RPMI8226 (cell line): ENCODE measurements around the gene TMEM254.
"Not testable (repeated sequence)": the region's sequence is repeated elsewhere in the genome, so short reads cannot be mapped to it uniquely, and the experiment has no call there.

Source experiments
- DNase-seq: peaks from one replicate; pipeline ENCODE4 v3.0.0-alpha.2; 2015

TMEM254 gene

DNA sequence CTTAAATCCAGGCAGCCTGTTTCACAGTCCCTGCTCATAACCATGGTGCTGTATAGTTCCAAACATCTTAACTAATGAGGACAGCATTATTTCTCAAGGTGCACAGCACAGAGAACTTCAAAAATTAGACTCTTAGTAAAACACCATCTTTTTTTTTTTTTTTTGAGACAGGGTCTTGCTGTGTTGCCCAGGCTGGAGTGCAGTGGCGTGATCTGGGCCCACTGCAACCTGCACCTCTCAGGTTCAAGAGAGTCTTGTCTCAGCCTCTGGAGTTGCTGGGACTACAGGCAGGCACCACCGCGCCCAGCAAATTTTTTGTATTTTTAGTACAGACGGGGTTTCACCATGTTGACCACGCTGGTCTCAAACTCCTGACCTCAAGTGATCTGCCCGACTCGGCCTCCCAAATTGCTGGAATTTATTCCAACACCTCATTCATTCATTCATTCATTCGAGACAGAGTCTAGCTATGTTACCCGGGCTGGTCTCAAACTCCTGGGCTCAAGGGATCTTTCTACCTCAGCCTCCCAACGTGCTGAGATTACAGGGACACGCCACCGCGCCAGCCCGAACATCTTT lies 507 bp upstream of the TMEM254 start:
- no peak for DNase-seq

DNA sequence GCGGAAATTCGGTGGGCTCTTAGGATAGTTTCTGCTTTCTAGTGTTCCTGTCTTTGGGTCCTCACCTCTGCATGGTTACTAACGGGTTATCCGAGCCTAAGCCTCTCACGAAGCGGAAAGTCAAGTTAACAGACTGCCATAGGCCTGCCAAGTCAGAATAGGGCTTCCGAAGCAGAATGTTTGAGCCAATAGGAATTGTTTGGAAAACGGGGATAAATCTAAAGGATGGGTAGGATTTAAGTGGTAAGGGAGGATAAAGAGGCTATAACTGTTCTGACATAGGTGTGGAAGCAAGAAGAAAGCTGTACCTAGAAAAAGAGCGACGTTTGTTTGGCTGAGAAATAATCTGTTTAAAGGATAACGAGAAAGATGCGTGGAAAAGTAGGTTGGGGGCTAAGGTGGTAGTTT lies 851 bp downstream of the TMEM254 start:
- no peak for DNase-seq

DNA sequence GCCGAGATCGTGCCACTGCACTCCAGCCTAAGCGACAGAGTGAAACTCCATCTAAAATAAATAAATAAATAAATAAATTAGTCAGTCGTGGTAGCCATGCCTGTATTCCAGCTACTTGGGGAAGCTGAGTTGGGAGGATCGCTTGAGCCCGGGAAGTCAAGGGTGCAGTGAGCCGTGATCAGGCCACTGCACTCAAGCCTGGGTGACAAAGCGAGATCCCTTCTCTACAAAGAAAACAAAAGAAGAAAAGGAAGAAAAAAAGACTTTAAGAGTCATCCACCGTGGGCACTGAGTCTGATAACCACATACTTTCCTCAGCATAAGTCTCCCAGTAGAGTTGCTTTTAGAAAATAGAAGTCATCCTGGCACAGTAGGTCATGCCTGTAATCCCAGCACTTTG lies 2.6 kb downstream of the TMEM254 start:
- DNase-seq: no peak

DNA sequence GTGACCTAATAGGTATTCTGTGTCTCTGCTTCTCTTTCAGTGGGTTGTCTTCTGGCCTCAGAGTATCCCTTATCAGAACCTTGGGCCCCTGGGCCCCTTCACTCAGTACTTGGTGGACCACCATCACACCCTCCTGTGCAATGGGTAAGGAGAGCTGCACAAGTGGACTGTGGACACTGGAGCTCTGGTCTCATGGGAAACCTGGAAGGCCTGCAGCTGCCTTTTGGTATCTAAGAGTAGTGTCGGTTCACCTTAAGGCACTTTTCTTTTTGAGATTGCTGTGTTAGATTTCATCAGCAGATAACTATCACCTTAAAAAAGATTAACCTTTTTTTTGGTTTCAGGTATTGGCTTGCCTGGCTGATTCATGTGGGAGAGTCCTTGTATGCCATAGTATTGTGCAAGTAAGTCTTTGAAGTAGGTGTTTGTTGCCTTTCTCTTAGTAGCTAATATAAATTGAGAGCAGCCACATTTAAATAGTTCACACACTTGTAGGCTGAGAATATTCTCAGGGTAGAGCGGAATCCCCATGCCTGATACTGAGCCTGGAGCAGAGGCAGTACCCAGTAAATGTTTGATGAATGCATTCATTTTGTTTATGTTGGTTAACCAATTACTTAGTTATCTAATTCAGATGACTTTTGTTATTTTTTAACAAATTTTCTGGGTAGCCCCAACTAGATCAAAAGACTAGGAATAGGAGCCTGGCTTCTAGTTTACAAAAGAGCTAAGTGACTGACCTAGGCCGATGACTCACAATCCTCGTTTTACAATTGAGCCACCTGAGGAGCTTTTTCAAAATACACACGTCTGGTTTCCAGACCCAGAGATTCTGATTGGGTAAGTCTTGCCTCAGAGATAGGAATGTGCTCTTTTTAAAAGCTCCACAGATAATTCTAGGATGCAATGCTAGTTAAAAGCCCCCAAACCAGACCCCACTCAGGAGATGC lies 3.6 kb downstream of the TMEM254 start:
- DNase-seq: no peak

DNA sequence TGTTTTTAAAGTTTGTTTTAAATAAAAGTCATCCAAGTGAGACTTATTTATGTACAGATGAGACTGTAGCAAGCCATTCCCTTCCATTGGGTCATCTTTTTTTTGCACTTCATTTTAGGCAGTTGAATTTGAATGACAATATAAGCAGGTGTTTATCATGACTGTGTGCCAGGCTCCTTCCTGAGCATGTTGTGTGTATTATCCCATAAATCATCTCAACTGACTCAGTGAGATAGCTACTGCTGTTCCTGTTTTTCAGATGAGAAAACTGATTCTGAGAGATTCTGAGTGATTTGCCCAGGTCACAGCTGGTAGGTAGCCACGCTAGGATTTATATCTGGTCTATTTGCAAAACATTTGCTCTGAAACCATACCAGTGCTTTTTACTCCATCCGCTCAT lies 11.7 kb downstream of the TMEM254 start:
- DNase-seq: no peak

DNA sequence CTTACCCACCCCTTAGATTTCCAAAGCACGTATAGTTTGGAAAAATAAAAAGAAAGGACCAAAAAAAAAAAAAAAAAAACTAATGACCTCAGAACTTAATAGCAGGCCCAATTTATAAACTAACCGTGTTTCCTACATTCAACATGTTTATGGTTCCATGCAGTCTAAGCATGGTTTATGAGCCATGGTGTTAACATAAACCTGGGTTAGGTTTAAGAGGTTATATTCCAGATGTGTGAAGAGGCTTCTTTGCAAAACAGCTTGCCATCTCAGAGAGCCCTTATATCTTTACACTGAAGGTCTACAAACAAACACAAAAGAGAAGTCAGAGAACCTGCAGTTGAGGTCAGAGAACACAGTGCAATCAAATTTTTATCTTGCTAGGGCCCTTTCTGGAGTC lies 15.8 kb downstream of the TMEM254 start:
- no peak for DNase-seq

DNA sequence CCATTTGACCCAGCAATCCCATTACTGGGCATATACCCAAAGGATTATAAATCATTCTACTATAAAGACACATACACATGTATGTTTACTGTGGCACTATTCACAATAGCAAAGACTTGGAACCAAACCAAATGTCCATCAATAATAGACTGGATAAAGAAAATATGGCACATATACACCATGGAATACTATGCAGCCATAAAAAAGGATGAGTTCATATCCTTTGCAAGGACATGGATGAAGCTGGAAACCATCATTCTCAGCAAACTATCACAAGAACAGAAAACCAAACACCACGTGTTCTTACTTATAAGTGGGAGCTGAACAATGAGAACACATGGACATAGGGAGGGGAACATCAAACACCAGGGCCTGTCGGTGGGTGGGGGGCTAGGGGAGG lies 19.8 kb downstream of the TMEM254 start:
- not testable (repeated sequence) for DNase-seq

DNA sequence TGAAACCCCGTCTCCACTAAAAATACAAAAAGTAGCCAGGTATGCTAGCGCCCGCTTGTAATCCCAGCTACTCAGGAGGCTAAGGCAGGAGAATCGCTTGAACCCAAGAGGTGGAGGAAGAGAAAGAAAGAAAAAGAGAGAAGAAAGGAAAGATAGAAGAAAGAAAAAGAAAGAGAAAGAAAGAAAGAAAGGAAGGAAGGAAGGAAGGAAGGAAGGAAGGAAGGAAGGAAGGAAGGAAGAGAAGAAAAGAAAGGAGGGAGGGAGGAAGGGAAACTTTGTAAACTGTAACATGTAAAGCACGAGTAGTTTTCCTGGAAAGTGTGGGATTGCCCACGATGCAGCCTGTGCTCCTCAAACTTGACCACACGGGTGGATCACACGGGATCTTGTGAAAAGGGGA lies 20.8 kb downstream of the TMEM254 start:
- DNase-seq: not testable (repeated sequence)

DNA sequence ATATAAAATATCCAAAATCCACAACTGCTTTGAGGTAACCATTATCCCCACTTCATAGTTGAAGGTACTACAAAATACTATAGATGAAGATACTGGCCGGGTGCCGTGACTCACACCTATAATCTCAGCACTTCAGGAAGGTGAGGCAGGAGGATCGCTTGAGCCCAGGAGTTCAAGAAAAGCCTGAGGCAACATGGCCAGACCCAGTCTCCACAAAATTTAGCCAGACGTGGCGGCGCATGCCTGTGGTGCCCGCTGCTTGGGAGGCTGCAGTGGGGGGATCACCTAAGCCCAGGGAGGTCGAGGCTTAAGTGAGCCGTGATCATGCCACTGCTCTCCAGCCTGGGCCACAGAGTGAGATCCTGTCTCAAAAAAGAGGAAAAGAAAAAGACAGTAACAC lies 21.7 kb downstream of the TMEM254 start:
- DNase-seq: no peak

DNA sequence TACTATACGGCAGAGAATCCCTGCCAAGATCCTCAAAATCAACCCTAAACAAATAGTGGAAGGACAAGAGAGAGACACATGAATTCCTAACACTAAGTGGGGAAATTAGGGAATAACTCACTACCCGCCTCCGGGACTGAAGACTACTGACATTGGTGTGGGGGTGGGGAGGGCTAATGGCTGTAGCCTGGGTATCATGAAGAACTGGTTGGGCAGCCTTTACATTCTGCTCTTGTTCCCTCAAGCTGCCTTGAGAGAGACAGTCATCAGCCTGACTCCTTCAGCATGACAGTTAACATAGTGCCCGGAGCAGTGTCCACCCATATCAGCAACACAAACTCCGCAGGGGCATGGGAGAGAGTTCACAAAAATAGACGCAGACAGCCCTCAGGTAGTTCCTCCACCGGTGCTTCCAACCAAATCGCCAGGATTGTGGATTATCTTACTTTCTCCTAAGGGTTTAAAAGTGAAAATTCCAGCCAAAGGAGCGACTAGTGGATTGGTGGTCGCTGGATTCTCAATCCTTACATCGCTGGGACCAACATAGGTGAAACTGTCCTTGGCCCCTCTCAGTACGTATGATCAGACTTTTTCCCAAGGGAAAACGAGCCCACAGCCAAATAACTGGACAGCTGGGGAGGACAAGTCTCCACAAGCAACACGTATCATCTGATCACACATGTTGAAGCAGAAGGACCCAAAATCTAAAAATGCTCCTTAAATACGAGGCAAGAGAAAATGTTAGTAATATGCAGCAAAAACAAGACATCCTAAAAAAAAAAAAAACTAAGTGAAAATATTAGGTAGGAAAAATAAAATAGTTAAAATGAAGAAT lies 22.6 kb downstream of the TMEM254 start:
- DNase-seq: no peak

DNA sequence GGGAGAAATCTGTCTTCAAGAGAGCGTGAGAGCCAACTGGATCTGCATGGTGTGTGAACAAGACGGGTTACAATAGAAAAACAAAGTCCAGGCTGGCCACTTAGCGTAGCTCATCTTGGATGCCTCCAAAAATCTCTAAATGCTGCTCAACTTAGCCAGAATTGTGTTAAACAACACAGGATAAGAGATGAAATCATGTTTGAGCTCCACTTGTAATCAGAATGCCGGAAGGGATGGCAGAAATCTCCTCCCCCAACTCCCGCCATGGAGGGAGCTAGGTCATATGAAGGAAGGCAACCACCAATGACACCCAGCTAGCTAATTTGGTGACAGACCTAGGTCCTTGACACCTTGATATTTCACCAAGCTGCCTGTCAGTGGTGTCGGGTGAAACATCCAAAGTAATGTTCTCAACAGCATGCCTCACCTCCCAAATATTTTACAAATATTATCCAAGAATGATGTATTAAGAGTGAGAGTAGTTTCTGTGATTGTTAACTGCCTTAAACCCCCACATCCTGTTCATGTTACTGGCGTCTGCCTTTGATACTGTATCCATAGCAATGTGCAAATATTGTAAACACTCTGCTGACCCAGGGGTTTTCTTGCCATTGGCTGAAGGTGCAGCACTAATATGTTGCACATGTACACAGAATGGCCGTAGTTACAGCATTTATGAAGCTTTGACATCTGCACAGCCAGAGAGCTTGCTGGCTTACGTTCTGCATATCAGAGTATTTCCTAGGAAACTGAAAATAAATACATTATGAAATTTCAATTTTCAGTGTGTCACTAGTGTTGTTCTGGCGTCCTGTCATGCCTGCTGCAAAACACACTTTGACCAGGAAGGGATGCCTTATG lies 25.8 kb downstream of the TMEM254 start:
- DNase-seq: peak; percentile 5

DNA sequence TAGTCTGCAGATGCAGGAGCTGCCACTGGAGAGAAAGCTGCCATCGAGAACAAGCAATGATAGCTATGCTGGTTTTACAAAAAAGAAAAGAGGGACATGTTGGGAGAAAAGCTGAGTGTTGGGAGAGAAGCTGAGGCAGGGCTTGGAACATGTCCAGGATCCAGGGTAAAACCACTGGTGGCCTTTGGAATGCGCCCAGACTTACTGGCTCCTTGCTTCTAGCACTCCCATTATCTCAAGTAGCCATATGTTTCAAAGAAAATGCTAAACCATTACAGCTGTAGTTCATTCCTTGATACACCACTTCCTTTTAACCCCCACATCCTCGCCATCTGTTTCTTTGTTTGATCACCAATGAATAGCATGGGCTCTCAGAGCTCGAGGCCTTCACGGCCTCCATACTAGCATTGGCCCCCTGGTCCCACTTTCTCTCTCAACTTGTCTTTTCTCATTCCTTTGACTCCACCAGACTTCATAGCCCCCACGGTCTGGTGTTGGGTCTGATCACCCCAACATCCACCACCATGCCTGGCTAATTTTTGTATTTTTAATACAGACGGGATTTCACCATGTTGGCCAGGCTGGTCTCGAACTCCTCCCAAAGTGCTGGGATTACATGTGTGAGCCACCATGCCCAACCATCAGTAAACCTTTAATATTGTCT lies 30.2 kb downstream of the TMEM254 start:
- no peak for DNase-seq

DNA sequence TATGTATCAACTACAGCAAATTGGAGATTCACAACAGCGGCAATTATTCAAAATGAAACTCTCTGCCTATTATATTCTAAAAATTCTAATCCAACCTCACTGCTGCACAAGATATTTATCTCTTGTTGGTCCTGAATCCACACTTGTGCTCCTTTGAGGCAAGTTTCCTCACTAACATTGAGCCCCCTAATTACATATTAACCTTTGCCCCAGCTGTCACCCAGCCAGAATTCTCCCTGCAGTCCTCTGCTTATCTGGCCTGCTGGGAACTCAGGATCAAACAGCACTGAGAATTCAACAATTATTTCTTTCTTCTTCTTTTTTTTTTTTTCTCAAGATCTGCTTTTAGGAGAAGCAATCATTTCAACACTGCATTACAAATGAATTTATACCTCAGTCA lies 32.5 kb downstream of the TMEM254 start:
- DNase-seq: no peak

DNA sequence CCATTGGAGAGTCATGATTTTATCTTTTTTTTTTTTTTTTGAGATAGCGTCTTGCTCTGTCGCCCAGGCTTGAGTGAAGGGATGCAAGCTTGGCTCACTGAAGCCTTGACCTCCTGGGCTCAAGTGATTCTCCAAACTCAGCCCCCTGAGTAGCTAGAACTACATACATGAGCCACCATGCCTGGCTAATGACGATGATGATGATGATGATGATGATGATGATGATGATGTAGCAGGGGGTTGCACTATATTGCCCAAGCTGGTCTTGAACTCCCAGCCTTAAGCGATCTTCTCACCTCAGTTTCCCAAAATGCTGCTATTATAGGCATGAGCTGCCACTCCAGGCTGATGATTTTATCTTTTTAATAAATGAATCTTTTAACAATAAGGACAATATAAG lies 40.2 kb downstream of the TMEM254 start:
- no peak for DNase-seq

DNA sequence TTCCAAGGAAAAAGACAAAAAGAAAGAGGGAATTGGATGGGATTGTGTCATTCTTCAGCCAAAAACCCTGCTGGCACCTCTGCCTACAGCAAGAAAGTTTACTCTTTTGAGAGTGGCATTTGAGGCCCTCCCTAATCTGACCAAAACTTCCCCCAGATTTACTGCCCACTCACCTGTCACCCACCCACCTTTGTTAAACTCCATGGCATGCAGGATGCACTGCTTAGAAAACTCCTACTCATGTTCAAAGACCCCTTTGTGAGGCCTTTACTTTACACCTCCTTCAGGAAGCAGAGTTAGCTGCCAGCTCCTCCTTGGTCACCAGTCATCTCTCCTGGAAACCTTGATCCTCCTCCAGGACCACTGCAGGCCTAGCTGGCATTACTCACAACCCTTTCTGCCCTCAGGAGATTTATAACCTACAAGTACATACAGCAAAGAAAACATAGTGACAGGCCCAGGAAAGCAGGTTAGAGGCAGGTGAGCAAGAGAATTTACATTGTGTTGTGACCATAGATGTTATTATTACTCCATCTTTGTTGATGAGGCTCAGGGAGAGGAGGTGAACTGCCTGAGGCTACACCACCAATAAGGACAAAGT lies 43.7 kb downstream of the TMEM254 start:
- no peak for DNase-seq

DNA sequence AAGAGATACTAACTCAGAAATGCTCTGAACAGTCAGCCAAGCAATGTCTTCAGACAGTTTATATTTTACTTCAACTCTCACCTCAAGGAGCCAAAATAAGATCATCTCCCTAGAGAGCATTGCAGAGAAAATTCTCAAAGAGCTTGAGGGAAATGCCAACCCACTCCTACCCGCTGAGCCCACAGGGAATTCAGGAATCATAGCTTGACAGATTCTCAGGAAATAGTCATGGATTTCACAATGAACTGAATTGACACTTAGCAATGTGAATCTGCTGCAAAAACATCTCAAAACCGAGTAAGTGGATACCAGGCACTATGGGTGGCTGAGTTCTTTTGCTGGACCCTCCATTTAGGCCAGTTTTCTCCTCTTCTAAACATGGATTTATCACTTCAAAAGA lies 44.3 kb downstream of the TMEM254 start:
- no peak for DNase-seq

DNA sequence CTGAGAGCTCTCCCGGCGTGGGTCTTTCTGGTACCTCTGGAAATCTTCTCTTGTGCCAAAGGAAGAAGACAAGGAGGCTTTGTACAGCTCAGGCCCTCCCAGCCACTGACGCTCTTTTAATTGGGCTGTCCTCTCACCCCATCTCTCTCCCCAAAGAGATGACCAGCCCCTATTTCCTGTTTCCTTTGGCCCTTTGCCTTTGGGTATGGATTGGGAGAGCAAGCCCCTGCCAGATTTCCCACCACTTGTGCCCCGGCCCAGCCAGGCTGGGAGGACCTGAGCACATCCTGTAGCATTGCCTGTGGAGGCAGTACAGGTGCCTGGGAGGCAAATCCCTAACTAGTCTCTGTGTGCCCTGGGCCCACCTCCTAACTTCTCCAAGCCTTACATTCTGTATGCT lies 48.4 kb downstream of the TMEM254 start:
- no peak for DNase-seq

DNA sequence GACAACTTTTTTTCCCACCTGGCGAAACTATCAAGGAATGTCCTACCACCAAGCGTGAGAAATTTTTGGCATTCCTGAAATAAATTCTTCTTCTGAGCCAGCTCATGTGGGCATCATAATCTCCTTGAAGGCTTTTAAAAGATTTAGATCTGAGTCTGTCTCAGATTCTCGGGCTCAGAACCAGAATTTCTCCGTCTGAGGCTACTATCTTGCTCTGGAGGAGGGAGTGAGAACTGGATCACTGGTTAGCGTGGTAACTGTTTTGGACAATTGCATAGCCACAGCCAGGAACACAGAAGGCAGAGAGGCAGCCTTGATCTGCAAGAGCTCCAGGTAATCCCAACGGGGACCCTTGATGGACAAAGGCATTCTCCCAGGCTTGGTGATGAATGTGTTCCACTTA lies 53.0 kb downstream of the TMEM254 start:
- DNase-seq: no peak

DNA sequence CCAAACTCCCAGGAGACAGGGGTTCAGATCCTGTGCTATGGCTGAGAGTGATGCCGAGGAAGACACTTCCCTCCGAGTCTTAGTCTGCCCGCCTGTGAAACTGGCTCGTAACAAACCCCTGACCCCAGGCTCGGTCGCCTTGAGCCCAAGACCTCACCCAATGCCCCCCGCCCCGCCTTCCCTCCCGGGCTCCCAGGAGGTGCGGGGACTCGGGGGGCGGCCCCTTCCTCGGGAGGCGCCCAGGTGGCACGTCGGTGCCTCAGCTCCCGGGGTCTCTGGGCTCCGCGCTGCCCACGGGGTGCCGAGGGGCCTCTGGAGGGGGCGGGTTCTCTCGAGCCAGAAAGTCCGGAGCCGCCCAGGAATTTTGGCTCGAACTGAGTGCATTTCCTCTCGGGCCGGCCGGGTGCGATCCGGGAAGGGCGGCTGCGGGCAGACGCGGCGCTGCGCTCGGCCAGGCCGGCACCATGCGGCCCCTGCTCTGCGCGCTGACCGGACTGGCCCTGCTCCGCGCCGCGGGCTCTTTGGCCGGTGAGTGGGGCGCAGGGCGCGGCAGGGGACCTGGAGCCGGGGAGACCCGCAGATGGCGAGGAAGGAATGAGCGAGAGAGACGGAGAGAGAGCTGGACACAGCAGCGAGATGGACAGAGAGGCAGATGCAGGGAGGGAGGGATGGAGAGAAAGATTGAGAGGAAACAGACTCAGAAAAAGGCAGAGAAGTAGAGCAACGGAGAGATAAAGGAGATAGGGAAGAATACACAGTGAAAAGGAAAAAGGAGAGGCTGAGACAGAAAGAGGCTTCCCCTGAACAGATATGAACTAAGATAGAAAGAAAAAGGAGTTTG lies 54.1 kb downstream of the TMEM254 start, which contains the start of gene PLAC9:
Gene PLAC9, plus strand, starts transcription at position 432 of the 841 bp plus-strand sequence. Its CDS starts 33 bp downstream, at position 465.
- DNase-seq: no peak

DNA sequence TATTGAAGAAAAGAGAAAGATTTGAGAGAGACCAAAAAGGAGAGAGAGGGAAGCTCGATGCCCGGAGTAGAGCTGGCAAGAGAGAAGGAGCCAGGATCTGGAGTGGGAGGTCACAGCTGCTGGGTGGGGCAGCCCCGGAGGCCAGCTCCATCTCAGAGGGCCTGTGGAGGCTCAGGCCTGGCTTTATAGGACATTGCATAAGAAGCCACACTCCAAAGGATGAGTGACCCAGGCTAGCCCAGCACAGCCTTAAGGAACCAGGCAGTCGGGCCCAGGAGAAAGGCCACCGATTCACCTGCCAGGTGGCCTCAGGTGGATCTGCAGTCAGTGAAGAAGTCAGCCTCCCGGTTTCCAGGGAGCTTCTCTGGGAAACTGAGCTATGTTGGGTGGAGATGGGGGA lies 54.7 kb downstream of the TMEM254 start:
- no peak for DNase-seq
